Right atrium auricular region (tissue), 2 donors: ENCODE results near the gene SCYL1. TPM values are rescaled to one million over a fixed set of nuclear protein-coding genes. Genes with fewer than 3 reads are reported as not detected.
"Not testable (repeated sequence)": the region's sequence is repeated elsewhere in the genome, so short reads cannot be mapped to it uniquely, and the experiment has no call there.

ENCODE experiments used
- DNase-seq: peaks from one replicate; pipeline ENCODE4 v3.0.0-alpha.2; 2019; ENCODE audit warnings: low spot score
- H3K27ac ChIP-seq, 2 donors: fragments of 200-600 bp; sonication (generic); 1 replicate in 1 of 2; 2 replicates in 1 of 2; pipeline ENCODE4 v1.5.1; 2016 to 2019
- H3K27me3 ChIP-seq, 2 donors: fragments of 200-600 bp; sonication (generic); one replicate each; pipeline versions ENCODE4 v1.5.1 to v1.6.0; 2017 to 2019
- H3K36me3 ChIP-seq: fragments of 200-600 bp; sonication (generic); one replicate; pipeline ENCODE4 v1.5.1; 2016
- H3K4me1 ChIP-seq, 2 donors: fragments of 200-600 bp; sonication (generic); one replicate each; pipeline versions ENCODE4 v1.5.1 to v1.6.0; 2017 to 2019
- H3K4me3 ChIP-seq, 2 donors: fragments of 200-600 bp; sonication (generic); 1 replicate in 1 of 2; 2 replicates in 1 of 2; pipeline ENCODE4 v1.5.1; 2017 to 2019; ENCODE audit warnings: mild to moderate bottlenecking in 1 of 2, moderate library complexity in 1 of 2
- H3K9me3 ChIP-seq, 2 donors: fragments of 200-600 bp; sonication (generic); one replicate each; pipeline ENCODE4 v1.5.1; 2019
- total RNA-seq, 2 donors: library from RNA; depleted of rRNA; stranded (reverse); fragments of >200 nt; gene quantifications; one replicate each; pipeline ENCODE4 v1.1.0, GENCODE V29; 2016
- TF ChIP-seq, protein P1 (sequence below), 2 donors: fragments of 200-600 bp; sonication (generic); IDR thresholded peaks; one replicate each; pipeline ENCODE4 v1.5.1; 2019; ENCODE audit warnings: antibody characterized with exemption in 2 of 2

SCYL1 gene
- total RNA-seq, 2 donors from 2014 or later: 71.8 to 89.7 TPM

DNA sequence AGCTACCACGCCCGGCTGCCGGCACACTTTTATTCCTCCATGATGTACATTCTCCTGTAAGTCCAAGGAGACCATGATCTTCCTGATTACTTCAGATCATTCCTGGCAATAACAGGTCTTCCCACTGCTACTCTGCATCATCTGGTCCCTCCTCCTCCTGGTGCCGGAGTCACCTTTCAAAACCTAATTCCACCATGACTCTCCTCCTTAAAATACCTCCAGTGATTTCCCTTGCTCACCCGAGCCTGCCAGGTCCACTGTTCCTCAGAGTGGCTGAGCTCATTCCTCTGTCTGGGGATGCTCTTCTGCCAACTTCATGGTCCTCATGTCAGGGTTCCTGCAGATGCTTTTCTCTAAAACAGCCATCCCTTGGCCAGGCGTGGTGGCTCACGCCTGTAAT is 37.1 kb downstream of the SCYL1 start:
- TF ChIP-seq, protein P1, sequence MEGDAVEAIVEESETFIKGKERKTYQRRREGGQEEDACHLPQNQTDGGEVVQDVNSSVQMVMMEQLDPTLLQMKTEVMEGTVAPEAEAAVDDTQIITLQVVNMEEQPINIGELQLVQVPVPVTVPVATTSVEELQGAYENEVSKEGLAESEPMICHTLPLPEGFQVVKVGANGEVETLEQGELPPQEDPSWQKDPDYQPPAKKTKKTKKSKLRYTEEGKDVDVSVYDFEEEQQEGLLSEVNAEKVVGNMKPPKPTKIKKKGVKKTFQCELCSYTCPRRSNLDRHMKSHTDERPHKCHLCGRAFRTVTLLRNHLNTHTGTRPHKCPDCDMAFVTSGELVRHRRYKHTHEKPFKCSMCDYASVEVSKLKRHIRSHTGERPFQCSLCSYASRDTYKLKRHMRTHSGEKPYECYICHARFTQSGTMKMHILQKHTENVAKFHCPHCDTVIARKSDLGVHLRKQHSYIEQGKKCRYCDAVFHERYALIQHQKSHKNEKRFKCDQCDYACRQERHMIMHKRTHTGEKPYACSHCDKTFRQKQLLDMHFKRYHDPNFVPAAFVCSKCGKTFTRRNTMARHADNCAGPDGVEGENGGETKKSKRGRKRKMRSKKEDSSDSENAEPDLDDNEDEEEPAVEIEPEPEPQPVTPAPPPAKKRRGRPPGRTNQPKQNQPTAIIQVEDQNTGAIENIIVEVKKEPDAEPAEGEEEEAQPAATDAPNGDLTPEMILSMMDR (IDR thresholded peaks at IDR 0.05): no peak
- Histone ChIP-seq H3K27me3 (no peaks in the 10 kb centered on the region), H3K27ac (no peak overlapping the region), H3K9me3 (no peaks in the 10 kb centered on the region), H3K4me1 (peaks cover 0 to 37% of the 10 kb centered on the region in 2 donors), H3K36me3 (no peaks in the 10 kb centered on the region), H3K4me3 (no peak overlapping the region)
- no peak for DNase-seq

DNA sequence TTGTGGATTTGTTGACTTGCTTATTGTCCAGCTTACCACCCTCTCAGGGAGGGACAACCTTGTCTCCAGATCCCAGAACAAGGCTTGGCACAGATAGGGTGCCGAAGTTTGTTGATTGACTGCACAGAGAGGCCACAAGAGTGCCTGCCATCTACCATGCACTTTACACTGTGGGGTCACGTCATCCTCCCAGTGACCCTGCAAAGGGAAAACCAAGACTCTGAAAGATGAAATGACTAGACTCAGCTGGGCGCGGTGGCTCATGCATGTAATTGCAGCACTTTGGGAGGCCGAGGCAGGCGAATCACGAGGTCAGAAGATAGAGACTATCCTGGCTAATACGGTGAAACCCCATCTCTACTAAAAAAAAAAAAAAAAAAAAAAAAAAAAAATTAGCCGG is 37.9 kb downstream of the SCYL1 start:
- no peak for DNase-seq
- Histone ChIP-seq H3K27ac (no peak overlapping the region), H3K4me3 (no peak overlapping the region), H3K27me3 (no peaks in the 10 kb centered on the region), H3K9me3 (no peaks in the 10 kb centered on the region), H3K4me1 (peaks cover 0 to 39% of the 10 kb centered on the region in 2 donors), H3K36me3 (peaks cover 2% of the 10 kb centered on the region)
- TF ChIP-seq, protein P1 (IDR thresholded peaks at IDR 0.05): no peak

DNA sequence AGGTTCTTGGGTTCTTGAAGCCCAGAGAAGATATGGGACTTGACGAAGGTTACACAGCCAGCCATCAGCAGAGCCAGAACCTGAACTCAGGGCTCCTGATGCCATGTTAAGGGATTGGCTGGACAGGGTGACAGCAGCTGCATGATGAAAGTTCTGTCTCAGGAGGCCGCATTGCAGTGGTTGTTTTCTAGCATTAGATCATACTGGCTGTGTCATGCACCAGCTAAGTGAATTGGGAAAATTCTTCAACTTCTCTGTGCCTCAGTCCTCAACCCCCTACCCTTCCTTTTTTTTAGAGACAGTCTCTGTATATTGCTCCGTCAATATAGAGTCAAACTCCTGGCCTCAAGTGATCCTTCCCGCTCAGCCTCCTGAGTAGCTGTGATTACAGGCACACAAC is 38.7 kb downstream of the SCYL1 start:
- Histone ChIP-seq H3K4me1 (peaks cover 0 to 43% of the 10 kb centered on the region in 2 donors), H3K27me3 (no peaks in the 10 kb centered on the region), H3K9me3 (no peaks in the 10 kb centered on the region), H3K4me3 (no peak overlapping the region), H3K27ac (no peak overlapping the region), H3K36me3 (peaks cover 6% of the 10 kb centered on the region)
- TF ChIP-seq, protein P1 (IDR thresholded peaks at IDR 0.05): no peak
- DNase-seq: no peak

- not testable (repeated sequence) for H3K27ac ChIP-seq, H3K4me3 ChIP-seq, H3K9me3 ChIP-seq, H3K27me3 ChIP-seq, DNase-seq, H3K36me3 ChIP-seq
- peaks cover 0 to 40% of the 10 kb centered on the region in 2 donors for H3K4me1 ChIP-seq
These were observed 40.1 kb downstream of the SCYL1 start for GRCh38 chr11:65564879-65565559.

- H3K4me3 ChIP-seq: no peak overlapping the region
- DNase-seq: no peak
- H3K27me3 ChIP-seq: no peaks in the 10 kb centered on the region
- no peak overlapping the region for H3K27ac ChIP-seq
- H3K36me3 ChIP-seq: peaks cover 6% of the 10 kb centered on the region
- TF ChIP-seq, protein P1 (IDR thresholded peaks at IDR 0.05): no peak
- peaks cover 3 to 37% of the 10 kb centered on the region in 2 donors for H3K4me1 ChIP-seq
- H3K9me3 ChIP-seq: no peaks in the 10 kb centered on the region
These were observed 41.0 kb downstream of the SCYL1 start for GRCh38 chr11:65565624-65566453.
